Ovary (tissue), 9 donors: ENCODE results near the gene WASHC1. TPM values are rescaled to one million over a fixed set of nuclear protein-coding genes. Genes with fewer than 3 reads are reported as not detected.
"Not testable (repeated sequence)": the region's sequence is repeated elsewhere in the genome, so short reads cannot be mapped to it uniquely, and the experiment has no call there.

Source experiments
- DNase-seq, 5 donors: peaks; one replicate each; pipeline ENCODE4 v3.0.0-alpha.2; 2019 to 2020
- H3K27ac ChIP-seq, 2 donors: fragments of 200-600 bp; one replicate each; pipeline versions ENCODE4 v1.5.1 to v1.8.0; 2019 to 2022
- H3K27me3 ChIP-seq: fragments of 200-600 bp; one replicate; pipeline ENCODE4 v1.8.0; 2022
- H3K36me3 ChIP-seq: fragments of 200-600 bp; sonication (generic); one replicate; pipeline ENCODE4 v1.5.1; 2019
- H3K4me1 ChIP-seq: one replicate; pipeline ENCODE4 v1.8.1; 2013; ENCODE audit warnings: mild to moderate bottlenecking, moderate library complexity; ENCODE audit not compliant: insufficient read depth
- H3K4me3 ChIP-seq: fragments of 200-600 bp; sonication (generic); one replicate; pipeline ENCODE4 v1.5.1; 2017
- H3K9me3 ChIP-seq, 2 donors: fragments of 200-600 bp in 1 of 2; sonication (generic) in 1 of 2; one replicate each; pipeline versions ENCODE4 v1.5.1 to v1.8.1; 2013 to 2019; ENCODE audit warnings: mild to moderate bottlenecking in 1 of 2, moderate library complexity in 1 of 2
- WGBS, 3 donors: extraction: QIAGEN DNeasy Blood & Tissue Kit in 1 of 3; methylation state at CpG; one replicate each; pipeline versions ENCODE4 v1.1.5 to v1.1.7; 2013 to 2017; 5-methylcytosine and 5-hydroxymethylcytosine counted together
- intact Hi-C, 4 donors: fragments of 100-400 bp; cut with DNase I; formaldehyde crosslinking; loops; one replicate each; pipeline versions ENCODE4 v1.11.0 to v1.15.1; 2022 to 2023
- polyA plus RNA-seq, 2 donors: library from polyadenylated mRNA; stranded (reverse); fragments of 200-250 nt in 1 of 2; fragments of 350-450 nt in 1 of 2; fragmentation: Illumina TruSeq in 1 of 2; extraction: RNeasy Lipid Tissue Mini Kit (QIAGEN cat#74804) in 1 of 2; gene quantifications; one replicate each; pipeline ENCODE4 v1.2.3, GENCODE V29; 2013 to 2014
- total RNA-seq, 7 donors: library from RNA; depleted of rRNA in 2 of 7; stranded (reverse); fragments of >200 nt in 2 of 7; fragmentation: NEBNext Ultra II Directional in 3 of 7; extraction: Animal tissue kit (Norgen Biotek cat#: 25700) in 3 of 7; gene quantifications; one replicate each; pipeline versions ENCODE4 v1.1.0 to v1.2.4, GENCODE V29; 2016 to 2023
- donor health status: DM: no; HTN: no; CAD: no; lungs with moderate emphysema.
- donor health status: DM: no; HTN: no; CAD: no.
- donor health status: Bipolar disorder and iron deficiency.
- donor health status: DM: yes; HTN: yes; CAD: no.
- donor health status: DM: no; HTN: no; CAD: no.
- donor health status: DM: yes; HTN: yes; CAD: no.

Gene WASHC1
- total and polyA plus RNA-seq, 9 donors, result 5.5 to 25.2 (median 18.5) TPM

DNA sequence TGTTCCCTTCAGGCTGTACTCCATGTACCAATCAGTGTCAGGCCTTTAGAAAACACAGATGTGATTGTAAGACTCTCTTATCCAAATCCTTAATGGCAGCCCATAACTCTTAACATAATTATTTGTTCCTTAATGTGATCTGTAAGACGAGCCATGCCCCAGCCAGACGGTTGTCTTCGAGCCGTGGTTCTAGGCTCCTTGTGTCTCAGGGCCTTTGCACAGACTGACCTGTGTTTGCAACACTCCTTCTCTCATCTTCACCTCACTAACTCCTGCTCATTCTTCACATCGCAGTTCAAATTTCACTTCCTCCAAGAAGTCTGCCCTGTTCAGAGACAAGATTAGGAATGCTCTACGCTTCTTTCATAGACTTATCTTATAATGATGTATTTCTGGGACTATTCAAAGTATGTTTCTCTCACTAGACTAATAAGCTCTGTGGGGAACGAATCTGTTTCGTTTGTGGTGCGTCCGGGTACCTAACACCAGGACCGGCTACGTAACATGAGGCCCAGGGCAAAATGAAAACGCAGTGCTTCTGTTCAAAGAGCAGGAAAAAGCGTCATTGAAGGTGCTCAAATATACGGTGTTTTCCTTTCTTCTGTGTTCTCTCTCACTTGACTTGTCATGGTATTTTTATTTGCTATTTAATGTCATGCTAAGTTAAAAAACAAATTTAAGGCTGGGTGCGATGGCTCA lies 16.1 kb upstream of the WASHC1 start:
- H3K27ac ChIP-seq, H3K27me3 ChIP-seq, DNase-seq, H3K36me3 ChIP-seq, H3K4me3 ChIP-seq, H3K4me1 ChIP-seq, intact Hi-C loops, H3K9me3 ChIP-seq: not testable (repeated sequence)
- WGBS, 3 donors, result 90% methylated on average over 15 to 16 of the region's 16 CpGs

DNA sequence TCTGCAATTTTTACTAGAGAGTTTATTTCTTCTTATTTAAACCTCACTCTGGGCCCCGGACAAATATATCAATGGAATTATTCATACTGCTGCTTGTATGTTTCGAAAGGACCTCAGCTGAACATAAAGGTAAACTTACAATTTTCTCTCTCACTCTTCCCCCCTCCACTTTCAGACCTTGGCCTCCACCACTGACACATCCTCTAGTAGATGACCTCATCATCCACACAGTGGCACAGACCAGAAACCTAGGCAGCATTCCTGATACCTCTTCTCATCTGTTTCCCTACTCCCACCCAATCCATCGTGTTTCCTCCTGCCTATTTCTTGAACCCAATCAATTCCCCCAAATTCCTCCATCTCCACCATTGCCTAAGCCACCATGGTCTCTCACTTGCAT lies 15.2 kb upstream of the WASHC1 start:
- H3K27ac ChIP-seq, H3K27me3 ChIP-seq, H3K9me3 ChIP-seq, H3K4me1 ChIP-seq, DNase-seq, intact Hi-C loops, H3K36me3 ChIP-seq, H3K4me3 ChIP-seq: not testable (repeated sequence)
- 73 to 94% (median 85%) methylated on average over 2 to 3 of the region's 3 CpGs for WGBS, 3 donors

DNA sequence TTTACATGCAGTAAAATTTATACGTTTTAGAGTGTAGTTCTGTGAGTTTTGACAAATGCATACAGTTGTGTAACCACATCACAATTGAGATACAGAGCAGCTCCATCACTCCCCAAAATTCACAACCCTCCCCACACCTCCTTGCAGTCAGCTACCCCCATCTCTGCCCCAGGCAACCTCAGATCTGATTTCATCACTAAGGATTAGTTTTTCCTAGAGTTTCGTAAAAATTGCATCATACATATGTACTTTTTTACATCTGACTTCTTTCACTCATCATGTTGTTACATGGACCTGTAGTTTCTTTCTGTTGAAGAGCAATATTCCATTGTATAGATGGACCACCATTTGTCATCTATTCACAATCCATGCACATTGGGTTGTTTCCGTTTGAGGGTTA lies 14.4 kb upstream of the WASHC1 start:
- H3K27me3 ChIP-seq, H3K4me3 ChIP-seq, intact Hi-C loops, H3K36me3 ChIP-seq, H3K27ac ChIP-seq, H3K4me1 ChIP-seq, DNase-seq, H3K9me3 ChIP-seq: not testable (repeated sequence)
- 89 to 93% (median 92%) methylated on average over 1 to 3 of the region's 3 CpGs for WGBS, 3 donors

DNA sequence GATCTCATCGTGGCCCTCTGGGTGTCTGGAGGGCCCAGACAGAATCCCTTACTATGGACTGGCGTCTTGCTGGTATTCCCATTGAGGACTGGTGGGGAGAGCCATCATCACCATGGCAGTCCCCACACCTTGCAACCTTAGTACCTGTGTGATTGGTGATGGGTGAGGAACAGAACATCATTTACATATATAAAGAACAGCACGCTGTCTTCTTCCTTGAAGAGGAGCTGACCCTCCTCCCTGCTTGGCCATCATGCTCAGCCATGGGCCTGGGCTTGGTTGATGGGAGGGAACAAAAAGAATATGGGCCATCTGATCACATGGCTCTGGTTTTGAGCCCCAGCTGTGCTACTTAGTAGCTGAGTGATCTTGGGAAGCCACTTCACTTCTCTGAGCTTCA lies 13.9 kb upstream of the WASHC1 start:
- intact Hi-C loops, H3K4me3 ChIP-seq, H3K36me3 ChIP-seq, H3K4me1 ChIP-seq, DNase-seq, H3K27ac ChIP-seq, H3K9me3 ChIP-seq, H3K27me3 ChIP-seq: not testable (repeated sequence)
- 63 to 68% methylated on average over 3 of the region's 3 CpGs; no CpG with 5 or more reads in 1 of the 3 donors for WGBS, 3 donors

DNA sequence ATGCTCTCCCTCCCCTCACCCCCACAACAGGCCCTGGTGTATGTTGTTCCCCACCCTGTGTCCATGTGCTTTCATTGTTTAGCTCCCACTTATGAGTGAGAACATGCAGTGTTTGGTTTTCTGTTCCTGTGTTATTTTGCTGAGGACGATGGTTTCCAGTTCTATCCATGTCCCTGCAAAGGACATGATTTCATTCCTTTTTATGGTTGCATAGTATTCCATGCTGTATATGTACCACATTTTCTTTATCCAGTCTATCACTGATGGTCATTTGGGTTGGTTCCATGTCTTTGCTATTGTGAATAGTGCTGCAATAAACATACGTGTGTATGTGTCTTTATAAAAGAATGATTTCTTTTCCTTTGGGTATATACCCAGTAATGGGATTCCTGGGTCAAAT lies 12.6 kb upstream of the WASHC1 start:
- H3K9me3 ChIP-seq, H3K36me3 ChIP-seq, DNase-seq, H3K4me1 ChIP-seq, H3K4me3 ChIP-seq, H3K27me3 ChIP-seq, H3K27ac ChIP-seq, intact Hi-C loops: not testable (repeated sequence)
- 81 to 87% (median 85%) methylated on average over 2 of the region's 2 CpGs for WGBS, 3 donors

DNA sequence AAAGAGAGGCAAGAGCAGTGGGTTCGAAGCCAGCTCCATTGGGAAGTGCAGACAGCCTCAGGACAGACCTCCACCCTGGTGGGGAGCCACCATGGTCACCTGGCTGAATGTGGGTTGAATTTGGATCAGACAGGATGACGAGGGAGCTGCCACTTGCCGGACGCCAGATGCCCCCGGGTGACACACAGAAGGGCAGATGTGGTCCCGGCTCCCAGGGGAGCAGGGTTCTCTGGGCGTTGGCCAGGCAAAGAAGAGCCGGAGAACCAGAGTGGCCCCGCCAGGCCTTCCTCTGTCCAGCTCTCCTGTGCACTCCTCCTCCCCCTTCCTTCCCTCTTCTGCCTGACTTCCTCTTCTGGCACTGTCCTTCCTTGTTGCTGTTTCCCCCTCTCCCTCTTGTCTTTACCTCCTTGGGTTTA lies 12.0 kb upstream of the WASHC1 start:
- H3K4me3 ChIP-seq, DNase-seq, H3K27me3 ChIP-seq, H3K4me1 ChIP-seq, H3K27ac ChIP-seq, H3K36me3 ChIP-seq, H3K9me3 ChIP-seq, intact Hi-C loops: not testable (repeated sequence)
- 83 to 88% (median 87%) methylated on average over 1 to 9 of the region's 9 CpGs for WGBS, 3 donors

DNA sequence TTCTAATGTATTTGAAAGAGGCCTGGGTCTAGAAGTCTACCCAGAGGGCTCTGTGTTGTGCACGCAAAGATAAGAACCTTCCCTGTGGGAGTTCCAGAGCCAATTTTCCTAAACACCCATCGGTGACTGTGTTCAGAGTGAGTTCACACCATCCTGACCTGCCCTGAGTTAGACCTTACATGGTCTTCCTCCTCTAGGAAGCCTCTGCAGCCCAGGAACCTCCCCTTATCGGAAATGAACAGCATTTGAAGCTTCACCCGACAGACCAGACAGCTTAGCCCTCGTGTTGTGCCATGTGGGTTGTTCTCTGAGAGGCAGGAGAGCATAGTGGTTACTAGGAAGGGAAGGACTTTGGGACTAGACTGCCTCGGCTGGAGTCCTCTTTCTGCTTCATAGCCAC lies 3.1 kb upstream of the WASHC1 start:
- DNase-seq, H3K36me3 ChIP-seq, H3K4me1 ChIP-seq, H3K4me3 ChIP-seq, H3K27me3 ChIP-seq, H3K27ac ChIP-seq, intact Hi-C loops, H3K9me3 ChIP-seq: not testable (repeated sequence)
- WGBS, 3 donors, result 0 to 45% (median 34%) methylated on average over 2 to 6 of the region's 6 CpGs

DNA sequence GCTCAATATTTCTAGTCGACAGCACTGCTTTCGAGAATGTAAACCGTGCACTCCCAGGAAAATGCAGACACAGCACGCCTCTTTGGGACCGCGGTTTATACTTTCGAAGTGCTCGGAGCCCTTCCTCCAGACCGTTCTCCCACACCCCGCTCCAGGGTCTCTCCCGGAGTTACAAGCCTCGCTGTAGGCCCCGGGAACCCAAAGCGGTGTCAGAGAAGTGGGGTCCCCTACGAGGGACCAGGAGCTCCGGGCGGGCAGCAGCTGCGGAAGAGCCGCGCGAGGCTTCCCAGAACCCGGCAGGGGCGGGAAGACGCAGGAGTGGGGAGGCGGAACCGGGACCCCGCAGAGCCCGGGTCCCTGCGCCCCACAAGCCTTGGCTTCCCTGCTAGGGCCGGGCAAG lies 481 bp downstream of the WASHC1 start:
- H3K9me3 ChIP-seq, H3K36me3 ChIP-seq, H3K4me1 ChIP-seq, DNase-seq, H3K27me3 ChIP-seq, H3K27ac ChIP-seq, intact Hi-C loops: not testable (repeated sequence)
- WGBS, 3 donors, result 0% methylated on average over 6 to 14 of the region's 30 CpGs; no CpG with 5 or more reads in 1 of the 3 donors
- peak overlapping the region; percentile 37 for H3K4me3 ChIP-seq

DNA sequence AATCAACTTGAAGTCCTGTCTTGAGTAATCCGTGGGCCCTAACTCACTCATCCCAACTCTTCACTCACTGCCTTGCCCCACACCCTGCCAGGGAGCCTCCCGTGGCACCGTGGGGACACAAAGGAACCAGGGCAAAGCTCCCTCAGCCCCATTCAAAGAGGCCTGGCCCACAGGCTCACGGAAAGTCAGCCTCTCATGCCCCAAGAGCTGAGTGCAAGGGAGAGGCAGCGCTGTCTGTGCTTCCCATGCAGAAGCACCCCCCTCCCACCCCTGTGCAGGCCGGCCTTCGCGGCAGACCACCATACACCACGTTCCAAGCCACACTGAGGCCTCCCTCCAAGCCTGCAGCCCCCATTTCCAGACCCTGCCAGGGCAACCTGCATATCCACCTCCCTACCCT lies 7.6 kb downstream of the WASHC1 start:
- H3K4me3 ChIP-seq, H3K4me1 ChIP-seq, H3K9me3 ChIP-seq, H3K36me3 ChIP-seq, DNase-seq, intact Hi-C loops, H3K27me3 ChIP-seq, H3K27ac ChIP-seq: not testable (repeated sequence)
- 92% methylated on average over 2 of the region's 9 CpGs; no CpG with 5 or more reads in 2 of the 3 donors for WGBS, 3 donors

DNA sequence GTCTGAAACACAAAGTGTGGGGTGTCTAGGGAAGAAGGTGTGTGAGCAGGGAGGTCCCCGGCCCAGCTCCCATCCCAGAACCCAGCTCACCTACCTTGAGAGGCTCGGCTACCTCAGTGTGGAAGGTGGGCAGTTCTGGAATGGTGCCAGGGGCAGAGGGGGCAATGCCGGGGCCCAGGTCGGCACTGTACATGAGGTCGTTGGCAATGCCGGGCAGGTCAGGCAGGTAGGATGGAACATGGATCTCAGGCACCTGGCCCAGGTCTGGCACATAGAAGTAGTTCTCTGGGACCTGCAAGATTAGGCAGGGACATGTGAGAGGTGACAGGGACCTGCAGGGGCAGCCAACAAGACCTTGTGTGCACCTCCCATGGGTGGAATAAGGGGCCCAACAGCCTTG lies 12.4 kb downstream of the WASHC1 start:
- DNase-seq, result peak in 3 of 5 donors; percentile 17 to 19 (median 18)
- H3K36me3 ChIP-seq, intact Hi-C loops, H3K27me3 ChIP-seq, H3K27ac ChIP-seq, H3K4me1 ChIP-seq, H3K9me3 ChIP-seq, H3K4me3 ChIP-seq: not testable (repeated sequence)
- 85 to 88% methylated on average over 4 to 5 of the region's 6 CpGs; no CpG with 5 or more reads in 1 of the 3 donors for WGBS, 3 donors

DNA sequence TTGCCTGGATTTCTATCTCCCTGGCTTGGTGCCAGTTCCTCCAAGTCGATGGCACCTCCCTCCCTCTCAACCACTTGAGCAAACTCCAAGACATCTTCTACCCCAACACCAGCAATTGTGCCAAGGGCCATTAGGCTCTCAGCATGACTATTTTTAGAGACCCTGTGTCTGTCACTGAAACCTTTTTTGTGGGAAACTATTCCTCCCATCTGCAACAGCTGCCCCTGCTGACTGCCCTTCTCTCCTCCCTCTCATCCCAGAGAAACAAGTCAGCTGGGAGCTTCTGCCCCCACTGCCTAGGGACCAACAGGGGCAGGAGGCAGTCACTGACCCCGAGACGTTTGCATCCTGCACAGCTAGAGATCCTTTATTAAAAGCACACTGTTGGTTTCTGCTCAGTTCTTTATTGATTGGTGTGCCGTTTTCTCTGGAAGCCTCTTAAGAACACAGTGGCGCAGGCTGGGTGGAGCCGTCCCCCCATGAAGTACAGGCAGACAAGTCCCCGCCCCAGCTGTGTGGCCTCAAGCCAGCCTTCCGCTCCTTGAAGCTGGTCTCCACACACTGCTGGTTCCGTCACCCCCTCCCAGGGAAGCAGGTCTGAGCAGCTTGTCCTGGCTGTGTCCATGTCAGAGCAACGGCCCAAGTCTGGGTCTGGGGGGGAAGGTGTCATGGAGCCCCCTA lies 15.0 kb downstream of the WASHC1 start:
- H3K9me3 ChIP-seq, intact Hi-C loops, H3K27ac ChIP-seq, H3K27me3 ChIP-seq, H3K36me3 ChIP-seq, H3K4me1 ChIP-seq, H3K4me3 ChIP-seq: not testable (repeated sequence)
- 69 to 77% (median 73%) methylated on average over 6 to 9 of the region's 10 CpGs for WGBS, 3 donors
- DNase-seq, result peak; percentile 17 to 66 (median 29)

DNA sequence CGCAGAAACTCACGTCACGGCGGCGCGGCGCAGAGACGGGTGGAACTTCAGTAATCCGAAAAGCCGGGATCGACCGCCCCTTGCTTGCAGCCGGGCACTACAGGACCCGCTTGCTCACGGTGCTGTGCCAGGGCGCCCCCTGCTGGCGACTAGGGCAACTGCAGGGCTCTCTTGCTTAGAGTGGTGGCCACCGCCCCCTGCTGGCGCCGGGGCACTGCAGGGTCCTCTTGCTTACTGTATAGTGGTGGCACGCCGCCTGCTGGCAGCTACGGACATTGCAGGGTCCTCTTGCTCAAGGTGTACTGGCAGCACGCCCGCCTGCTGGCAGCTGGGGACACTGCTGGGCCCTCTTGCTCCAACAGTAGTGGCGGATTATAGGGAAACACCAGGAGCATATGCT lies 18.1 kb downstream of the WASHC1 start:
- WGBS, 3 donors, result 37 to 65% methylated on average over 9 to 21 of the region's 26 CpGs; no CpG with 5 or more reads in 1 of the 3 donors
- H3K36me3 ChIP-seq, H3K4me3 ChIP-seq, intact Hi-C loops, H3K27ac ChIP-seq, H3K27me3 ChIP-seq, H3K4me1 ChIP-seq, H3K9me3 ChIP-seq: not testable (repeated sequence)
- DNase-seq, result peak; percentile 39 to 83 (median 60)
